ENCODE results near the gene FAM200A. TPM values are rescaled to one million over a fixed set of nuclear protein-coding genes. Genes with fewer than 3 reads are reported as not detected.
A peak's percentile ranks its signal among the peaks of the same experiment; 100 is the strongest.
"Not testable (repeated sequence)": the region's sequence is repeated elsewhere in the genome, so short reads cannot be mapped to it uniquely, and the experiment has no call there.

The FAM200A gene
- total RNA-seq, 2 experiments from 2014 or later, result 1.5 to 1.8 TPM

GRCh38 chr7:99596408-99596955, 44.6 kb upstream of the FAM200A start:
- ATAC-seq (ENCODE audit: poor library complexity) (no peak), DNase-seq (no peak)
- Mint-ChIP-seq H3K27me3 (no peaks in the 10 kb centered on the region), H3K36me3 (ENCODE audit: low read depth) (no peaks in the 10 kb centered on the region), H3K4me3 (no peak overlapping the region), H3K4me1 (ENCODE audit: low read depth) (no peaks in the 10 kb centered on the region), H3K9me3 (no peaks in the 10 kb centered on the region), H3K27ac (no peak overlapping the region)
- no peaks in the 10 kb centered on the region for H3K36me3 ChIP-seq (ENCODE audit: insufficient read depth, low read length)
- H3K27ac ChIP-seq (ENCODE audit: low read depth in 1 of 2, low read length in 2 of 2), result no peak overlapping the region
- ChIA-PET CTCF (no interaction called here), POLR2A (no interaction called here)
- TF ChIP-seq CTCF (IDR thresholded peaks at IDR 0.05), result no peak
- no peak overlapping the region for H3K4me3 ChIP-seq (ENCODE audit: low read length)
- intact Hi-C loops (cut with DNase I, micrococcal nuclease), result no loop called here
- H3K9me3 ChIP-seq (ENCODE audit: control insufficient read depth in 1 of 2, insufficient read depth in 1 of 2, low read length in 2 of 2), result peaks cover 0 to 6% of the 10 kb centered on the region in 2 experiments
- H3K4me1 ChIP-seq (ENCODE audit: insufficient read depth, low read length), result no peaks in the 10 kb centered on the region
- no peaks in the 10 kb centered on the region for H3K27me3 ChIP-seq (ENCODE audit: control insufficient read depth in 1 of 2, insufficient read depth in 2 of 2, low read length in 2 of 2)

- Mint-ChIP-seq H3K27me3 (no peaks in the 10 kb centered on the region), H3K36me3 (ENCODE audit: low read depth) (no peaks in the 10 kb centered on the region), H3K4me1 (ENCODE audit: low read depth) (no peaks in the 10 kb centered on the region), H3K4me3 (no peak overlapping the region), H3K27ac (no peak overlapping the region), H3K9me3 (no peaks in the 10 kb centered on the region)
- no peaks in the 10 kb centered on the region for H3K4me1 ChIP-seq (ENCODE audit: insufficient read depth, low read length)
- H3K27ac ChIP-seq (ENCODE audit: low read depth in 1 of 2, low read length in 2 of 2), result no peak overlapping the region
- no peak for DNase-seq
- H3K27me3 ChIP-seq (ENCODE audit: control insufficient read depth in 1 of 2, insufficient read depth in 2 of 2, low read length in 2 of 2), result no peaks in the 10 kb centered on the region
- ChIA-PET POLR2A (no interaction called here), CTCF (no interaction called here)
- no peak for TF ChIP-seq CTCF (IDR thresholded peaks at IDR 0.05)
- no peak overlapping the region for H3K4me3 ChIP-seq (ENCODE audit: low read length)
- peak; percentile 30 for ATAC-seq (ENCODE audit: poor library complexity)
- intact Hi-C loops (cut with DNase I, micrococcal nuclease), result no loop called here
- H3K36me3 ChIP-seq (ENCODE audit: insufficient read depth, low read length), result no peaks in the 10 kb centered on the region
- peaks cover 0 to 6% of the 10 kb centered on the region in 2 experiments for H3K9me3 ChIP-seq (ENCODE audit: control insufficient read depth in 1 of 2, insufficient read depth in 1 of 2, low read length in 2 of 2)
These were observed 43.2 kb upstream of the FAM200A start for GRCh38 chr7:99594948-99595745.

- no peaks in the 10 kb centered on the region for H3K36me3 ChIP-seq (ENCODE audit: insufficient read depth, low read length)
- no peak overlapping the region for H3K4me3 Mint-ChIP-seq
- no peak overlapping the region for H3K27ac ChIP-seq (ENCODE audit: low read depth in 1 of 2, low read length in 2 of 2)
- H3K4me3 ChIP-seq (ENCODE audit: low read length), result no peak overlapping the region
- no peaks in the 10 kb centered on the region for H3K4me1 Mint-ChIP-seq (ENCODE audit: low read depth)
- CTCF ChIA-PET, result no interaction called here
- DNase-seq (no peak), ATAC-seq (ENCODE audit: poor library complexity) (no peak)
- no peak for TF ChIP-seq CTCF (IDR thresholded peaks at IDR 0.05)
- no peaks in the 10 kb centered on the region for H3K9me3 ChIP-seq (ENCODE audit: control insufficient read depth in 1 of 2, insufficient read depth in 1 of 2, low read length in 2 of 2)
- no peak overlapping the region for H3K27ac Mint-ChIP-seq
- intact Hi-C loops (cut with DNase I, micrococcal nuclease), result no loop called here
- H3K36me3 Mint-ChIP-seq (ENCODE audit: low read depth), result no peaks in the 10 kb centered on the region
- no peaks in the 10 kb centered on the region for H3K4me1 ChIP-seq (ENCODE audit: insufficient read depth, low read length)
- POLR2A ChIA-PET, result no interaction called here
- peaks cover 6% of the 10 kb centered on the region for H3K27me3 Mint-ChIP-seq
- H3K27me3 ChIP-seq (ENCODE audit: control insufficient read depth in 1 of 2, insufficient read depth in 2 of 2, low read length in 2 of 2), result no peaks in the 10 kb centered on the region
- H3K9me3 Mint-ChIP-seq, result no peaks in the 10 kb centered on the region
These were observed 37.0 kb upstream of the FAM200A start for GRCh38 chr7:99588868-99589267.

- H3K4me3 ChIP-seq (ENCODE audit: low read length), result peak overlapping the region; percentile 57
- not testable (repeated sequence) for DNase-seq; H3K27ac ChIP-seq (ENCODE audit: low read depth in 1 of 2, low read length in 2 of 2); H3K9me3 ChIP-seq (ENCODE audit: control insufficient read depth in 1 of 2, insufficient read depth in 1 of 2, low read length in 2 of 2); H3K27me3 Mint-ChIP-seq; H3K36me3 ChIP-seq (ENCODE audit: insufficient read depth, low read length); H3K27me3 ChIP-seq (ENCODE audit: control insufficient read depth in 1 of 2, insufficient read depth in 2 of 2, low read length in 2 of 2); H3K9me3 Mint-ChIP-seq; H3K36me3 Mint-ChIP-seq (ENCODE audit: low read depth); ATAC-seq (ENCODE audit: poor library complexity)
- Mint-ChIP-seq H3K4me1 (ENCODE audit: low read depth) (peaks cover 26% of the 10 kb centered on the region), H3K4me3 (peak overlapping the region; percentile 92), H3K27ac (peak overlapping the region; percentile 73)
- H3K4me1 ChIP-seq (ENCODE audit: insufficient read depth, low read length), result peaks cover 14% of the 10 kb centered on the region
- intact Hi-C loops (cut with DNase I, micrococcal nuclease), result loop anchor here (1.0 to 5.0 kb wide), 2 partner anchors 143 to 214 kb away; partner anchors contain the start of genes CPSF4 (in 1 of the 2) and PTCD1 (in 1 of the 2)
- CTCF ChIA-PET, result interaction anchor here (1.1 to 1.2 kb wide), 2 partner anchors 76 to 173 kb away, joined by 3 to 5 read pairs; partner anchors contain the start of gene ZKSCAN5
- POLR2A ChIA-PET, result interaction anchor here (0.7 to 3.5 kb wide), 12 partner anchors 22 to 847 kb away, joined by 3 to 36 read pairs (median 4); partner anchors contain the start of genes BUD31, PDAP1, ZKSCAN1 and ZKSCAN5
These were observed 28.9 kb upstream of the FAM200A start for GRCh38 chr7:99580778-99581332.

All from CD4-positive, alpha-beta T cell (primary cell).